ENCODE data around the gene TRPV3.

The TRPV3 gene

GRCh38 chr17:3542410-3543088 lies 15.1 kb downstream of the TRPV3 start:
- TF ChIP-seq ZNF302 (tag by site-specific recombination; IDR thresholded peaks at IDR 0.05; ENCODE audit: low read depth) (no peak), SP2 (tag by site-specific recombination; IDR thresholded peaks at IDR 0.05) (no peak), ZNF16 (tag by site-specific recombination; IDR thresholded peaks at IDR 0.05; ENCODE audit: low read depth) (no peak), ZNF10 (tag by site-specific recombination; IDR thresholded peaks at IDR 0.05) (no peak), ZBTB7A (tag by site-specific recombination; IDR thresholded peaks at IDR 0.05; ENCODE audit: low read depth) (no peak), YY1 (tag by site-specific recombination; IDR thresholded peaks at IDR 0.05) (no peak), PRDM1 (tag by site-specific recombination; IDR thresholded peaks at IDR 0.05) (no peak), KLF1 (tag by site-specific recombination; IDR thresholded peaks at IDR 0.05) (no peak), GLIS2 (tag by site-specific recombination; IDR thresholded peaks at IDR 0.05) (no peak), ZNF514 (tag by site-specific recombination; IDR thresholded peaks at IDR 0.05) (no peak), ZNF670 (tag by site-specific recombination; IDR thresholded peaks at IDR 0.05; ENCODE audit: low read depth) (no peak), GFI1B (tag by site-specific recombination; IDR thresholded peaks at IDR 0.05) (no peak), ZNF223 (tag by site-specific recombination; IDR thresholded peaks at IDR 0.05) (no peak), ZNF19 (tag by site-specific recombination; IDR thresholded peaks at IDR 0.05; ENCODE audit: low read depth) (no peak), ZBTB44 (tag by site-specific recombination; IDR thresholded peaks at IDR 0.05) (no peak), ZBTB20 (tag by site-specific recombination; IDR thresholded peaks at IDR 0.05) (no peak), ZNF501 (tag by site-specific recombination; IDR thresholded peaks at IDR 0.05) (no peak), ZNF280D (tag by site-specific recombination; IDR thresholded peaks at IDR 0.05) (no peak), ZNF558 (tag by site-specific recombination; IDR thresholded peaks at IDR 0.05) (no peak)
- Histone ChIP-seq H3K27ac (ENCODE audit: extremely low read depth, low read depth, low read length) (no peak overlapping the region), H3K36me3 (ENCODE audit: control insufficient read depth in 2 of 2, insufficient read depth in 1 of 2, low read length in 2 of 2) (no peaks in the 10 kb centered on the region), H3K4me3 (ENCODE audit: low read depth, low read length) (no peak overlapping the region), H3K4me1 (ENCODE audit: control insufficient read depth, insufficient read depth, low read length) (no peaks in the 10 kb centered on the region), H3K9me3 (ENCODE audit: control insufficient read depth, insufficient read depth, low read depth, low read length) (no peaks in the 10 kb centered on the region)
- ChIA-PET CTCF (no interaction called here), POLR2A (no interaction called here)

- ChIA-PET CTCF (no interaction called here), POLR2A (no interaction called here)
- Histone ChIP-seq H3K27ac (ENCODE audit: extremely low read depth, low read depth, low read length) (no peak overlapping the region), H3K4me3 (ENCODE audit: low read depth, low read length) (no peak overlapping the region), H3K4me1 (ENCODE audit: control insufficient read depth, insufficient read depth, low read length) (no peaks in the 10 kb centered on the region), H3K9me3 (ENCODE audit: control insufficient read depth, insufficient read depth, low read depth, low read length) (no peaks in the 10 kb centered on the region), H3K36me3 (ENCODE audit: control insufficient read depth in 2 of 2, insufficient read depth in 1 of 2, low read length in 2 of 2) (no peaks in the 10 kb centered on the region)
- TF ChIP-seq ZNF518A (tag by site-specific recombination; conservative IDR thresholded peaks at IDR 0.05; ENCODE audit: low read depth) (peak; percentile 74), ZNF214 (tag by site-specific recombination; IDR thresholded peaks at IDR 0.05; ENCODE audit: borderline replicate concordance) (no peak), ZNF157 (tag by site-specific recombination; IDR thresholded peaks at IDR 0.05) (no peak), ZNF433 (tag by site-specific recombination; IDR thresholded peaks at IDR 0.05; ENCODE audit: low read depth) (0 out of 2 replicates have a peak, but pooled peaks have one; percentile 8), ZNF777 (tag by site-specific recombination; IDR thresholded peaks at IDR 0.05; ENCODE audit: borderline replicate concordance) (no peak)
Observed at GRCh38 chr17:3539881-3540540, 17.6 kb downstream of the TRPV3 start.

Data from HEK293 (cell line).